K562 (cell line): Measurements from ENCODE around the gene SLC26A1. TPM values are rescaled to one million over a fixed set of nuclear protein-coding genes. Genes with fewer than 3 reads are reported as not detected.

ENCODE experiments used
- ATAC-seq: fragments of 200-7000 bp; cut with Tn5 transposase; 3 replicates; pipeline ENCODE4 v1.9.1; 2020; ENCODE audit warnings: moderate library complexity
- BruUV-seq: library from RNA; stranded (reverse); fragments of 400-500 nt; replicated peaks from 2 replicates; lab custom pipeline; 2021; lab: Mats Ljungman, UMichigan
- CTCF ChIA-PET: fragments of 300-600 bp; formaldehyde crosslinking; extraction: SDS; loops from one replicate; lab custom pipeline; 2021; ENCODE audit warnings: low intra/inter-chr PET ratio; lab: Yijun Ruan, JAX
- POLR2A ChIA-PET: fragments of 300-600, 350-650 bp; sonication (Branson Sonifier 250); formaldehyde crosslinking; extraction: SDS; loops from one replicate; lab custom pipeline; 2021; ENCODE audit warnings: antibody characterized with exemption, inconsistent platforms; lab: Yijun Ruan, JAX
- DNase-seq, 4 experiments: peaks; one replicate each; pipeline versions ENCODE4 v3.0.0 to v3.0.0-alpha.2; 2011 to 2018; ENCODE audit warnings: low spot score in 3 of 4, mixed read lengths in 3 of 4; ENCODE audit errors: extremely low read depth in 1 of 4
- FAIRE-seq: peaks from 2 replicates; lab custom pipeline; 2011; peaks lifted over from hg19 to GRCh38; lab: Jason Lieb, UNC
- H2AFZ ChIP-seq: 2 replicates; pipeline ENCODE4 v1.6.0; 2011; ENCODE audit warnings: low read depth, low read length, control low read depth, inconsistent platforms
- H3K27ac ChIP-seq: fragments of 200-600 bp; 3 replicates; pipeline ENCODE4 v1.8.0; 2011; ENCODE audit warnings: low read depth, mild to moderate bottlenecking, control low read depth, inconsistent platforms, low read length, moderate library complexity, mixed read lengths; ENCODE audit errors: extremely low read depth
- H3K27me3 ChIP-seq, 2 experiments: fragments of 300-600 bp in 1 of 2; 2 replicates in 1 of 2; 3 replicates in 1 of 2; pipeline versions ENCODE4 v1.6.0 to v1.8.0; 2011; ENCODE audit warnings: inconsistent platforms in 2 of 2, low read length in 2 of 2, mild to moderate bottlenecking in 1 of 2, mixed read lengths in 1 of 2, moderate library complexity in 1 of 2; ENCODE audit not compliant: control insufficient read depth in 2 of 2, insufficient read depth in 2 of 2
- H3K36me3 ChIP-seq: fragments of 300-600 bp; 3 replicates; pipeline ENCODE4 v1.8.0; 2011; ENCODE audit warnings: mild to moderate bottlenecking, low read length, inconsistent platforms; ENCODE audit not compliant: control insufficient read depth, insufficient read depth
- H3K4me1 ChIP-seq, 2 experiments: fragments of 200-600 bp in 1 of 2; replicated peaks in 1 of 2; 2 replicates in 1 of 2; 3 replicates in 1 of 2; pipeline versions ENCODE4 v1.5.1 to v1.8.0; 2011; ENCODE audit warnings: inconsistent platforms in 2 of 2, low read length in 2 of 2, mild to moderate bottlenecking in 1 of 2, mixed read lengths in 1 of 2, moderate library complexity in 1 of 2; ENCODE audit not compliant: control insufficient read depth in 2 of 2, insufficient read depth in 2 of 2
- H3K4me2 ChIP-seq: 2 replicates; pipeline ENCODE4 v1.6.1; 2011; ENCODE audit warnings: low read length, control low read depth, inconsistent platforms, mixed read lengths; ENCODE audit not compliant: insufficient read depth
- H3K4me3 ChIP-seq: fragments of 200-600 bp; sonication (generic), shearing (Covaris generic); 2 replicates; pipeline ENCODE4 v1.5.1; 2016; ENCODE audit warnings: control low read depth, inconsistent platforms
- H3K79me2 ChIP-seq: fragments of 200-600 bp; 3 replicates; pipeline ENCODE4 v1.8.0; 2011; ENCODE audit warnings: low read length, inconsistent platforms; ENCODE audit not compliant: control insufficient read depth, insufficient read depth
- H3K9ac ChIP-seq, 2 experiments: 2 replicates each; pipeline versions ENCODE4 v1.6.0 to v1.6.1; 2011; ENCODE audit warnings: low read depth in 2 of 2, low read length in 2 of 2, control low read depth in 1 of 2, inconsistent platforms in 1 of 2, mild to moderate bottlenecking in 1 of 2, mixed read lengths in 1 of 2; ENCODE audit not compliant: insufficient read depth in 1 of 2
- H3K9me1 ChIP-seq: one replicate; pipeline ENCODE4 v1.6.0; 2011; ENCODE audit warnings: inconsistent platforms, mild to moderate bottlenecking, low read length, moderate library complexity; ENCODE audit not compliant: control insufficient read depth, insufficient read depth
- H3K9me3 ChIP-seq: replicated peaks from 2 replicates; pipeline ENCODE4 v1.5.1; 2011; ENCODE audit warnings: low read depth, low read length, inconsistent platforms; ENCODE audit not compliant: control insufficient read depth, insufficient read depth
- H4K20me1 ChIP-seq: replicated peaks from 2 replicates; pipeline ENCODE4 v1.6.1; 2011; ENCODE audit warnings: low read length, inconsistent platforms, mixed read lengths; ENCODE audit not compliant: control insufficient read depth, insufficient read depth
- CBX8 ChIP-seq: fragments of 200-600 bp; sonication (generic); IDR thresholded peaks from 2 replicates; pipeline ENCODE4 v1.6.1; 2012; ENCODE audit warnings: borderline replicate concordance, mixed run types, low read depth, mild to moderate bottlenecking, moderate library complexity, mixed read lengths, low read length, control low read depth, inconsistent platforms; ENCODE audit not compliant: poor library complexity, severe bottlenecking; ENCODE audit errors: extremely low read depth
- GTF2F1 ChIP-seq: IDR thresholded peaks from 2 replicates; pipeline ENCODE4 v1.6.1; 2011; ENCODE audit warnings: low read depth, low read length, improper control_type of control experiment
- KAT7 ChIP-seq: sonication (generic); formaldehyde crosslinking; IDR thresholded peaks from 2 replicates; pipeline ENCODE4 v1.8.0; 2022; ENCODE audit warnings: missing genetic modification reagents, mild to moderate bottlenecking, borderline replicate concordance
- MAZ ChIP-seq, 2 experiments: fragments of 450-650 bp in 1 of 2; sonication (generic) in 1 of 2; formaldehyde crosslinking; IDR thresholded peaks in 1 of 2; conservative IDR thresholded peaks in 1 of 2; 2 replicates each; pipeline versions ENCODE4 v1.4.0 to v1.5.0; 2020; ENCODE audit warnings: mild to moderate bottlenecking in 1 of 2, missing genetic modification reagents in 1 of 2
- NCOA6 ChIP-seq: fragments of 450-650 bp; IDR thresholded peaks from 2 replicates; pipeline ENCODE4 v1.6.1; 2017; ENCODE audit warnings: mild to moderate bottlenecking
- POLR2H ChIP-seq: IDR thresholded peaks from 2 replicates; pipeline ENCODE4 v1.6.1; 2016; ENCODE audit warnings: missing genetic modification characterization, low read depth, mild to moderate bottlenecking, control low read depth, missing compliant biosample characterization, moderate library complexity
- PYGO2 ChIP-seq: fragments of 450-650 bp; IDR thresholded peaks from 2 replicates; pipeline ENCODE4 v1.6.1; 2016; ENCODE audit warnings: mild to moderate bottlenecking, missing genetic modification characterization, moderate library complexity, missing compliant biosample characterization
- RNF2 ChIP-seq: sonication (generic); IDR thresholded peaks from 2 replicates; pipeline ENCODE4 v1.6.1; 2016
- SIN3B ChIP-seq: fragments of 450-650 bp; IDR thresholded peaks from 2 replicates; pipeline ENCODE4 v1.6.1; 2017; ENCODE audit warnings: low read depth, mild to moderate bottlenecking, moderate library complexity
- TOE1 ChIP-seq, 2 experiments: fragments of 450-650 bp in 1 of 2; sonication (generic) in 1 of 2; formaldehyde crosslinking in 1 of 2; IDR thresholded peaks; 2 replicates each; pipeline versions ENCODE4 v1.7.1 to v1.8.0; 2016 to 2022; ENCODE audit warnings: borderline replicate concordance in 2 of 2, mild to moderate bottlenecking in 2 of 2, antibody characterized with exemption in 1 of 2, inconsistent platforms in 1 of 2, low read depth in 1 of 2, missing genetic modification reagents in 1 of 2, moderate library complexity in 1 of 2
- WHSC1 ChIP-seq: IDR thresholded peaks from one replicate; pipeline ENCODE4 v1.6.1; 2012; ENCODE audit warnings: low read length, control low read depth, inconsistent platforms
- ZNF764 ChIP-seq: fragments of 250-450 bp; sonication (Bioruptor Pico); IDR thresholded peaks from 2 replicates; pipeline ENCODE4 v1.4.0; 2020; ENCODE audit warnings: low read depth, mild to moderate bottlenecking, moderate library complexity
- WGBS: fragments of 100-300 bp; shearing (Covaris generic); methylation state at CpG from one replicate; pipeline ENCODE4 v1.1.6; 2016; ENCODE audit warnings: low coverage, mixed read lengths; ENCODE audit not compliant: insufficient coverage; ENCODE audit errors: missing lambda C conversion rate; 5-methylcytosine and 5-hydroxymethylcytosine counted together
- in situ Hi-C: fragments of 300-500 bp; cut with MboI; formaldehyde crosslinking; loops from 4 replicates; pipeline ENCODE4 v1.15.0; 2018; ENCODE audit warnings: inconsistent platforms, mixed read lengths
- intact Hi-C: fragments of 100-400 bp; cut with micrococcal nuclease; formaldehyde crosslinking; loops from 2 replicates; pipeline ENCODE4 v1.14.2; 2022
- polyA plus RNA-seq, 8 experiments: library from polyadenylated mRNA; depleted of rRNA in 4 of 8; stranded (reverse) in 5 of 8; unstranded in 3 of 8; fragments of >200 nt; fragmentation: Nextera tagmentation in 2 of 8; fragmentation: Illumina TruSeq in 1 of 8; extraction: Ambion mirVana in 2 of 8; extraction: Trizol in 1 of 8; gene quantifications; 2 replicates each; pipeline versions ENCODE4 v1.2.1 to v1.2.3, GENCODE V29; 2011 to 2014; ENCODE audit warnings: inconsistent platforms in 1 of 8, missing spikeins in 1 of 8
- total RNA-seq, 7 experiments: library from RNA; depleted of rRNA in 6 of 7; stranded (reverse); fragments of >200 nt in 6 of 7; fragmentation: Illumina TruSeq in 2 of 7; extraction: Trizol in 2 of 7; gene quantifications; 2 replicates each; pipeline versions ENCODE4 v1.2.1 to v1.2.3, GENCODE V29; 2011 to 2021; ENCODE audit warnings: low replicate concordance in 1 of 7

The SLC26A1 gene
- total and polyA plus RNA-seq, 9 of the 15 experiments (the other 6 are each of a cell fraction or from before 2014, with no cell fraction given), result 0.11 to 4.2 (median 0.95) TPM

GRCh38 chr4:951594-952468 is 41.4 kb downstream of the SLC26A1 start:
- intact Hi-C loops, result no loop called here
- 78% methylated on average over 13 of the region's 23 CpGs for WGBS

GRCh38 chr4:951186-951585 is 42.0 kb downstream of the SLC26A1 start:
- no TSS peak for BruUV-seq
- H3K36me3 ChIP-seq, result no peaks in the 10 kb centered on the region
- POLR2A ChIA-PET, result interaction anchor here (1.0 kb wide), 1 partner anchor 19 kb away, joined by 4 read pairs; the partner anchor contains the start of gene TMEM175
- H3K27ac ChIP-seq, result no peak overlapping the region
- no peak for ATAC-seq
- in situ Hi-C loops, result no loop called here
- TF ChIP-seq ZNF764 (no peak), MAZ (CRISPR knock-in tag; conservative IDR thresholded peaks at IDR 0.05 in 1 of 2, IDR thresholded peaks at IDR 0.05 in 1 of 2) (no peak), CBX8 (no peak), TOE1 (IDR thresholded peaks at IDR 0.05; ENCODE audit: borderline replicate concordance) (no peak), TOE1 (CRISPR knock-in tag; IDR thresholded peaks at IDR 0.05; ENCODE audit: borderline replicate concordance, low read depth) (no peak), POLR2H (no peak), NCOA6 (no peak), PYGO2 (no peak), WHSC1 (no peak), SIN3B (no peak)
- H3K9me1 ChIP-seq, result no peaks in the 10 kb centered on the region
- DNase-seq, result no peak
- FAIRE-seq, result no peak
- peaks cover 0 to 48% of the 10 kb centered on the region in 2 experiments; a peak in 2 of 5 replicates for H3K4me1 ChIP-seq
- H4K20me1 ChIP-seq, result 0 out of 2 replicates have a peak, but pooled peaks cover under 1% of the 10 kb centered on the region
- H2AFZ ChIP-seq, result no peak overlapping the region
- H3K27me3 ChIP-seq, result no peaks in the 10 kb centered on the region
- CTCF ChIA-PET, result no interaction called here
- H3K9me3 ChIP-seq, result no peaks in the 10 kb centered on the region
- H3K4me3 ChIP-seq, result no peak overlapping the region
- WGBS, result 40% methylated on average over 4 of the region's 7 CpGs
- H3K79me2 ChIP-seq, result no peaks in the 10 kb centered on the region
- peak overlapping the region in 1 of 2 experiments; percentile 37; a peak in 1 of 4 replicates for H3K9ac ChIP-seq
- no peak overlapping the region for H3K4me2 ChIP-seq
- intact Hi-C loops, result no loop called here

More at GRCh38 chr4:951594-952468, 41.4 kb downstream of the SLC26A1 start:
- H3K4me3 ChIP-seq, result no peak overlapping the region
- ChIA-PET POLR2A (no interaction called here), CTCF (no interaction called here)
- in situ Hi-C loops, result no loop called here
- peak overlapping the region in 1 of 2 experiments; percentile 37; a peak in 1 of 4 replicates for H3K9ac ChIP-seq
- BruUV-seq, result no TSS peak
- no peak overlapping the region for H3K27ac ChIP-seq
- no peaks in the 10 kb centered on the region for H3K27me3 ChIP-seq
- no peaks in the 10 kb centered on the region for H3K79me2 ChIP-seq
- no peak for DNase-seq
- H3K36me3 ChIP-seq, result no peaks in the 10 kb centered on the region
- H4K20me1 ChIP-seq, result no peaks in the 10 kb centered on the region
- no peaks in the 10 kb centered on the region for H3K9me3 ChIP-seq
- no peak overlapping the region for H3K4me2 ChIP-seq
- no peak for ATAC-seq
- H3K9me1 ChIP-seq, result no peaks in the 10 kb centered on the region
- no peak overlapping the region for H2AFZ ChIP-seq
- H3K4me1 ChIP-seq, result peaks cover 0 to 44% of the 10 kb centered on the region in 2 experiments; a peak in 2 of 5 replicates
- FAIRE-seq, result no peak
- TF ChIP-seq KAT7 (CRISPR knock-in tag), result no peak
- no peak for TF ChIP-seq RNF2
- no peak for TF ChIP-seq POLR2H
- TF ChIP-seq GTF2F1, result no peak
